Measurements from ENCODE around the gene PRCC.
A peak's percentile ranks its signal among the peaks of the same experiment; 100 is the strongest.

Gene PRCC

GRCh38 chr1:156765666-156766065, 1.7 kb upstream of the PRCC start:
- DNase-seq = no peak

- no peak for DNase-seq
These were observed 836 bp upstream of the PRCC start for GRCh38 chr1:156766298-156767100.

- no peak for DNase-seq
These were observed 707 bp downstream of the PRCC start for GRCh38 chr1:156767879-156768604.

GRCh38 chr1:156768610-156769295, 1.4 kb downstream of the PRCC start:
- DNase-seq = no peak

GRCh38 chr1:156772222-156772621, 4.9 kb downstream of the PRCC start:
- DNase-seq = no peak

- no peak for DNase-seq
These were observed 5.6 kb downstream of the PRCC start for GRCh38 chr1:156772728-156773497.

- no peak for DNase-seq
These were observed 6.3 kb downstream of the PRCC start for GRCh38 chr1:156773607-156774006.

- no peak for DNase-seq
These were observed 8.5 kb downstream of the PRCC start for GRCh38 chr1:156775799-156776198.

GRCh38 chr1:156776942-156777341, 9.6 kb downstream of the PRCC start:
- no peak for DNase-seq

GRCh38 chr1:156777573-156777972, 10.2 kb downstream of the PRCC start:
- DNase-seq = no peak

GRCh38 chr1:156781585-156782186, 14.4 kb downstream of the PRCC start:
- no peak for DNase-seq

GRCh38 chr1:156785458-156785857, 18.1 kb downstream of the PRCC start:
- DNase-seq = no peak

GRCh38 chr1:156786640-156787039, 19.3 kb downstream of the PRCC start:
- DNase-seq = no peak

GRCh38 chr1:156788136-156788535, 20.8 kb downstream of the PRCC start:
- DNase-seq = no peak

- DNase-seq = no peak
These were observed 22.4 kb downstream of the PRCC start for GRCh38 chr1:156789621-156790318.

GRCh38 chr1:156794506-156795373, 27.4 kb downstream of the PRCC start:
- no peak for DNase-seq

- no peak for DNase-seq
These were observed 28.0 kb downstream of the PRCC start for GRCh38 chr1:156795374-156795733.

- DNase-seq = peak; percentile 61 to 83
These were observed 28.5 kb downstream of the PRCC start for GRCh38 chr1:156795787-156796186.

GRCh38 chr1:156796340-156797097, 29.2 kb downstream of the PRCC start:
- DNase-seq = no peak
